NCI-H748 treated with DMSO at 0.1 percent for 48 hours (cell line): Measurements from ENCODE around the gene OR8S1.
"Not testable (repeated sequence)": the region's sequence is repeated elsewhere in the genome, so short reads cannot be mapped to it uniquely, and the experiment has no call there.

Source experiments
- DNase-seq: peaks from one replicate; lab custom pipeline; 2025; lab: John Stamatoyannopoulos, UW

The OR8S1 gene, protein sequence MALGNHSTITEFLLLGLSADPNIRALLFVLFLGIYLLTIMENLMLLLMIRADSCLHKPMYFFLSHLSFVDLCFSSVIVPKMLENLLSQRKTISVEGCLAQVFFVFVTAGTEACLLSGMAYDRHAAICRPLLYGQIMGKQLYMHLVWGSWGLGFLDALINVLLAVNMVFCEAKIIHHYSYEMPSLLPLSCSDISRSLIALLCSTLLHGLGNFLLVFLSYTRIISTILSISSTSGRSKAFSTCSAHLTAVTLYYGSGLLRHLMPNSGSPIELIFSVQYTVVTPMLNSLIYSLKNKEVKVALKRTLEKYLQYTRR

DNA sequence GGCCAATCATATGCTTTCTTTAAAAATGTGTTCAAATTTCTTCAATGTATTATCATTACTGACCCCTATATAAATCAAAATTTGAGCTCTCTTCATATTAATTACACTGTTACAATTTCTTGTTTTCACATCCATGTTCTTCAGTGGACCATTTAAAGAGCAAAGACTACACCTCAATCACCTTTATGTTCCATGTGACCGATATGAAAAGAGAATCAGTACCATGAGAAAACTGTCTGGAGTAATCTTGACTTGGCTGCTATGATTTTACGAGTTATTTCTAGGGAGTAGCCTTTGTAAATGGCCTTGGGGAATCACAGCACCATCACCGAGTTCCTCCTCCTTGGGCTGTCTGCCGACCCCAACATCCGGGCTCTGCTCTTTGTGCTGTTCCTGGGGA is at the start of gene OR8S1:
Gene OR8S1 (plus strand): TSS at position 301 of the 400 bp plus-strand sequence. CDS start 0 bp downstream, at position 301.
- DNase-seq, result no peak

DNA sequence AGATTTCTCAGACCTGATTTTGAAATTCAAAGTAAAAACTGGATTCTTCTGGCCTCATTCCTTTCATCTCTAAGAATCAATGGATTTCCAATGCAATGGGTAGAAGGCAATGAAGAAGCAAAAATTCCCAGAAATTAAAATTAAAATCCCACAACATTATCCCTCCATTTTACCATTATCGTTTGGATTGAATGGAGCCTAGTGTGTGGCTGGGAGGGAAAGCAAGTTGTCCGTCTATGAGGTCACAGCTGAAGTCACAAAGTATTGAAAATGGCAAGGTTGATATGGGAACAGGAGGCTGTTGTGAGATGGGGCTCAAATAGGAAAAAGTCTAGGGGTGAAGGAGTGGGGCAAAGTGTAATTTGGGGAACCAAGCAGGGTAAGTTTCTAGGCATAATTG is 43.2 kb upstream of the OR8S1 start, which contains the start of gene C12orf54:
Gene C12orf54 (plus strand): TSS at position 301 of the 400 bp plus-strand sequence. CDS start 799 bp downstream, outside the sequence.
- no peak for DNase-seq

DNA sequence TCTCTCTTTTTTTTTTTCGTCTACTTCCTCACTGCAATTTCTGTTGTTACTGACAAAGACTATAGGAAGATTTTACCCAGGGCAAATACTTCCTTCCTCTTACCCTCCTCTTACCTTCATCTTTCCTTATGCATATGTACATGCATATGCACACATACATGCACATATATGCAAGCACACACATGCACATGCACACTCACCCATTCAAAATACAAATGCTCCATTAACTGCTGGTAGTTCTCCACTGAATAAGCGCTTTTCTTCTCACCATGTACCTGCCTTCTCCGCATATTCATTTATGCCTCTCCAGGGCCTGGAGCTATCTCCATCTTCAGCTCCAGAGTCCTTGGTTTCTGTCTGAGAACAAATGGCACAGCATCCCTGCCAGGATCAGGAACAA is 42.5 kb upstream of the OR8S1 start:
- no peak for DNase-seq

DNA sequence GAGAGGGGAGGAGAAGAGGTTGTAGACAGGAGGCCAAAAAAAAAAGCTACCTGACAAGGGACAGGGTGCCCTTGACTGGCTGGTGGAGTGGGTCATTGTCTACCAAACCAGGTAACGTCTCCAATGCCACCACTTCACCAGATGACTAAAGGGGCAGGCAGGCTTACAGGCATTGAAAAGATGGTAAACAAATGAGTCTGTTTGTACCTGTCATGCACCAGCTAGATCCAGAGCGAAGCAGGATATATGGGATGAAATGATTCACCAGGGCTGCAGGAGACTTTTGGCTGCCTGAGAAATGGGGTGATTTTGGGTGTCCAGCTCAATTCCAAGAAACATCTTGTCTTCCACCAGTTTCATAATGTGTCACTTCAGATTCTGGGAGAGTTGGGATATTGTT is 39.2 kb upstream of the OR8S1 start:
- no peak for DNase-seq

DNA sequence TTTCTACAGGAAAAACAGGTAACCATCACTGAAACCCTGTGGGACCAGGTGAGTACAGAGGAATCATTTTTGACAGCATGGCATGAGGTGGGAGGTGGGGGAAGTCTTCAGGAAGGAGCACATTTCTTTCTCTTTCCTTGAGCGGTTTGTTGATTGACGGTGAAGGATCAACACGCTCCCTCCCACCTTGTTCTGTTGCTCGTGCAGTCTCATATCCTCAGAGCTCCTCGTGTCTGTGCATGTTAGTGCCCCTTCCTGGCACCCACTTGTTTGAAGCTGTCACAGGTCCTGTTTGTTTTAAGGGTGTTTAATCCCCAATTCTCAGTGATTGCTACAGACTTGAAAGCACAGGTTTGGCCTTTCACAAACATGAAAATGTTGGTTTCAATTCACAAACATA is 38.8 kb upstream of the OR8S1 start:
- no peak for DNase-seq

DNA sequence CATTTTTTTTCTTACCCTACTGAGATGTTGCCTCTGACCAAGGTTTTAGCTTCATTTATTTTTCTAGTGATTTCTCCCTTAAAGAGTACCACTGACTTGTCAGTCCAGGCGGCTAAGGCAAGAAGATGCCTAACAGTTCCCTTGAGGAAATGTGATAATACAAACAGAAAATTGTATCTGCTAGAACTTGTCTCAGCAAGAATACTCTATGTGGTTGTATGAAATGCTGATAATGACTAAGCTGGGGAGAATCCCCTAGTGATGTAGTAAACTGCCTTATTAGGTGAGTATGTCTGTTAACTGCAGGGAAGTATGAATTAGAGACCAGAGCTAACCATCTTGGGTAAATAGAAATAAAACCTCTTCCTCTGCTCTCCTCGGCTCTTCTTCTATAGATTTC is 36.4 kb upstream of the OR8S1 start:
- no peak for DNase-seq

DNA sequence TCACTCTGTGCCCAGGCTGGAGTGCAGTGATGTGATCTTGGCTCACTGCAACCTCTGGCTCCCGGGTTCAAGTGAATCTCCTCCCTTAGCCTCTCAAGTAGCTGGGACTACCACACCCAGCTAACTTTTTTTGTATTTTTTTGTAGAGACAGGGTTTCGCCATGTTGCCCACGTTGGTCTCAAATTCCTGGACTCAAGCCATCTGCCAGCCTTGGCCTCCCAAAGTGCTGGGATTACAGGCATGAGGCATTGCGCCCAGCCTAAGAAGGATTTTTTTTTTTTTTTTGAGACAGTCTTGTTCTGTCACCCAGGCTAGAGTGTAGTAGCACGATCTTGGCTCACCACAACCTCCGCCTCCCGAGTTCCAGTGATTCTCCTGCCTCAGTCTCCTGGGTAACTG is 36.0 kb upstream of the OR8S1 start:
- DNase-seq, result not testable (repeated sequence)

DNA sequence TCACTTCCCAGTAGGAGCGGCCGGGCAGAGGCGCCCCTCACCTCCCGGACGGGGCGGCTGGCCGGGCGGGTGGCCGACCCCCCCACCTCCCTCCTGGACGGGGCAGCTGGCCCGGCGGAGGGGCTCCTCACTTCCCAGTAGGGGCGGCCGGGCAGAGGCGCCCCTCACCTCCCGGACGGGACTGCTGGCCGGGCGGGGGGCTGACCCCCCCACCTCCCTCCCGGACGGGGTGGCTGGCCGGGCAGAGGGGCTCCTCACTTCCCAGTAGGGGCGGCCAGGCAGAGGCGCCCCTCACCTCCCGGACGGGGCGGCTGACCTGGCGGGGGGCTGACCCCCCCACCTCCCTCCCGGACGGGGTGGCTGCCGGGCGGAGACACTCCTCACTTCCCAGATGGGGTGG is 25.2 kb upstream of the OR8S1 start:
- DNase-seq, result not testable (repeated sequence)

DNA sequence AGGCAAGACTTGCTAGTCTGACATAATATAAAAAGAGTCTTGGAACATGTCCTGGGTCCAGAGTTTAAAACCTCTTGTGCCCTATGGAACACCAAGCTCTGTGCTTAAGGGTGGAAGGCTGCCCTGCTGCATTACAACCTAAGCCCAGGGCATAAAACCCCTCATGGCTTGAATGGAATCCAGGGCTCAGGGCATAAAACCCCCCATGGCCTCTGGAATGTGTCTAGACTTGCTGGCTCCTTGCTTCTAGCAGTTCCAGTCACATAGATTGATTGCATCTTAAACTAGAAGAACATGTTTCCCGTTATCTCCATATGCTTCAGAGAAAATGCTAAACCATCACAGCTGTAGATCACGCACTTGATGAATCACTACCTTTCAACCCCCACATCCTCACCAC is 18.6 kb upstream of the OR8S1 start:
- DNase-seq, result not testable (repeated sequence)

DNA sequence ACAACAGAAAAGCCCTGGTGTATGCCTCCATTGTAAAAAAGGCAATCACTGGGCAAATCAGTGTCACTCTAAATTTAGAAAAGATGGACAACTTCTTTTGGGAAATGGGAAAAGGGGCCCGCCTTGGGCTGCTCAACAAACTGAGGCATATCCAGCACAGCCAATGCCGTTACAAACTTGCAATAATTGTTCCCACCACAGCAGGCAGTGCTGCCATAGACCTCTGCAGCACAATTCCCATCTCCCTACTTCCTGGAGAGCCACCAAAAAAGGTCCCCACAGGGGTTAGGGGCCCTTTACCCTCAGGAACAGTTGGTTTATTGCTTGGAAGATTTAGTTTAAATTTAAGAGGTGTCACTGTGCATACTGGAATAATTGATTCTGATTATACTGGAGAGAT is 16.4 kb upstream of the OR8S1 start:
- no peak for DNase-seq

DNA sequence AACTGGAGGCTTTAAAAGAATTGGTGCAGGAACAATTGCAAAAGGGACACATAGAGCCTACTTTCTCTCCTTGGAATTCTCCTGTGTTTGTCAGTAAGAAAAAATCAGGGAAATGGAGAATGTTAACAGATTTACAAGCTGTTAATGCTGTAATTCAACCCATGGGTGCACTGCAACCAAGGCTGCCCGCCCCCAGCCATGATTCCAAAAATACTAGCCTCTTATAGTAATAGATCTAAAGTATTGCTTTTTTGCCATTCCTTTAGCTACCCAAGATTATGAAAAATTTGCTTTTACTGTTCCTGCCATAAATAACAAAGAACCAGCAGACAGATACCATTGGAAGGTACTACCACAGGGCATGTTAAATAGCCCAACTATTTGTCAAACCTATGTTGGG is 15.3 kb upstream of the OR8S1 start:
- DNase-seq, result no peak

DNA sequence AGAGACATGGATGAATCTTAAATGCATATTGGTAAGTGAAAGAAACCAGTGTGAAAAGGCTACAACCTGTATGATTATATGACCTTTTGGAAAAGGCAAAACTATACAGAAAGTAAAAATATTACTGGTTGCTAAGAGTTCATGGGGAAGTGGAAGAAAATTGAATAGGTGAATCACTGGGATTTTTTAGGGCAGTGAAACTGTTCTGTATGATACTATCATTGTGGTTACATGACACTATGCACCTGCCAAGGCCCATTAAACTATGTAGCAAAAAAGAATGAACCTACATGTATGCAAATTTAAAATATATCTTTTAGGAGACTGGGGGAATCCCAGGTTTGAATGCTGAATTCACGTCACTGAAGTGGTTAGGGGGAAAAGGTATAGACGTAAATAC is 12.6 kb upstream of the OR8S1 start:
- no peak for DNase-seq

DNA sequence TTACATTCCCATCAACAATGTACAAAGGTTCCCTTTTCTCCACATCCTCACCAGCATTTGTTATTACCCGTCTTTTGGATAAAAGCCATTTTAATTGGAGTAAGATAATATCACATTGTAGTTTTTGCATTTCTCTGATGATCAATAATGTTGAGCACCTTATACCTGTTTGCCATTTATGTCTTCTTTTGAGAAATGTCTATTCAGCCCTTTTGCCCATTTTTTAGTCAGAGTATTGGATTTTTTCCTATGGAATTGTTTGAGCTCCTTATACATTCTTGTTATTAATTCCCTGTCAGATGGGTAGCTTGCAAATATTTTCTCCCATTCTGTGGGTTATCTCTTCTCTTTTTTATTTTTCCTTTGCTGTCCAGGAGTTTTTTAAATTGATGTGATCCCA is 10.7 kb upstream of the OR8S1 start:
- no peak for DNase-seq

DNA sequence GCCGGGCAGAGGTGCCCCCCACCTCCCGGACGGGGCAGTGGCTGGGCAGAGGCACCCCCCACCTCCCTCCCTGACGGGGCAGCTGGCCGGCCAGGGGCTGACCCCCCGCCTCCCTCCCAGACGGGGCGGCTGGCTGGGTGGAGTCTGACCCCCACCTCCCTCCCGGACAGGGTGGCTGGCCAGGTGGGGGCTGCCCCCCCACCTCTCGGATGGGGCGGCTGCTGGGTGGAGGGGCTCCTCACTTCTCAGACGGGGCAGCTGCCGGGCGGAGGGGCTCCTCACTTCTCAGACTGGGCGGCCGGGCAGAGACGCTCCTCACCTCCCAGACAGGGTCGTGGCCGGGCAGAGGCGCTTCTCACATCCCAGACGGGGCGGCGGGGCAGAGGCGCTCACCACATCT is 5.1 kb upstream of the OR8S1 start:
- DNase-seq, result not testable (repeated sequence)

DNA sequence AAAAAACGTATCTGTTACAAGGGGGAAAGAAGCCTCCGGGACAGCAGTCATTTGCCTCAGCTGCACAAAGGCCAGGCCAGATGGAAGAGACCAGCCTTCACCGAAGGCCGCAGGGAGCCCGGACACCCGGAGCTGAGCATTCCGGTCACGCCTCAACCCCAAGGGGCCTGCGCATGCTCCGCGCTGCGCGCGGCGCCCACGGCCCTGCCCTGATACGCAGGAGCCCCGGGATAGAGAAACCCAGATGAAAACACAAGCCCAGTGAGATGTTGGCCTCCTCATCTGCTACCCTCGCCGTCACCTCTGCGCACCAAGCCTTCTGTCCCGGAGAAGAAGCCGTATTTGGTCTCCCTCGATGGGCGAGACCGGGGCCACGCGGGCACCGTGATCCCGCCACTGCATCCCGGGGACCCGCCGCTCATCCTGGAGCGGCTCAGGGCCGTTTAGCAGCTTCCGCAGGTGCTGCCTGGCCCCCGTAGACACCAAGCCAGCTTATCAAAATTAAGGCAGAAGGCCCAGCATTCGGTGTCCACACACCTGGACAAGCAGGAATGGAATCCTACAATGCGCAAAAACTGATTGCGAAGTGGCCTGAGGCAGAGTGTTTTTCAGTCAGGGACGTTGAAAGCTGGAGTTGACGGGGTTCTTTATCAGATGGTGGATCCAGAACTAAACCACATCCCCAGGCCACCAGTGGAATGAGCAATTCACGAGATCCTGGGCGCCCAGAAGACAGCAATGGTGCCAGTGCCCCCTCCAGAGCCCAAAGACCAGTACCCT is 2.6 kb downstream of the OR8S1 start:
- no peak for DNase-seq

DNA sequence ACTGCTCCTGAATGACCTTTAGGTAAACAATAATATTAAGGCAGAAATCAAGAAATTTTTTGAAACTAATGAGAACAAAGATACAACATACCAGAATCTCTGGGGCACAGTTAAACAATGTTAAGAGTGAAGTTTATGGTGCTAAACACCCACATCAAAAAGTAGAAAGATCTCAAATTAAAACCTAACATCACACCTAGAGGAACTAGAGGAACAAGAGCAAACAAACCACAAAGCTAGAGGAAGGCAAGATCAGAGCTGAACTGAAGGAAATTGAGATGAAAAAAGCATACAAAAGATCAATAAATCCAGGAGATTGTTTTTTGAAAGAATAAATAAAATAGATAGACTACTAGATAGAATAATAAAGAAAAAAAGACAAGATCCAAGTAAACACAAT is 7.2 kb downstream of the OR8S1 start:
- DNase-seq, result no peak

DNA sequence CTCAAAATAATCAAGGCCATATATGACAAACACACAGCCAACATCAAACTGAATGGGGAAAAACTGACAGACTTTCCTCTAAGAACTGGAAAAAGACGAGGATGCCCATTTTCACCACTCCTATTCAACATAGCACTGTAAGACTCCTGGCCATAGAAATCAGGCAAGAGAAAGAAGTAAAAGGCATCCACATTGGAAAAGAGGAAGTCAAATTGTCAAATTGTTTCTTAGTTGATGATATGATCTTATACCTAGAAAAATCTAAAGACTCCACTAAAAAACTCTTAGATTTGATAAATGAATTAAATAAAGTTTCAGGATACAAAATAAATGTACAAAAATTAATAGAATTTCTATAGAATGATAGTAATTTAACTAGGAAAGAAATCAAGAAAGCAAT is 11.2 kb downstream of the OR8S1 start:
- no peak for DNase-seq

DNA sequence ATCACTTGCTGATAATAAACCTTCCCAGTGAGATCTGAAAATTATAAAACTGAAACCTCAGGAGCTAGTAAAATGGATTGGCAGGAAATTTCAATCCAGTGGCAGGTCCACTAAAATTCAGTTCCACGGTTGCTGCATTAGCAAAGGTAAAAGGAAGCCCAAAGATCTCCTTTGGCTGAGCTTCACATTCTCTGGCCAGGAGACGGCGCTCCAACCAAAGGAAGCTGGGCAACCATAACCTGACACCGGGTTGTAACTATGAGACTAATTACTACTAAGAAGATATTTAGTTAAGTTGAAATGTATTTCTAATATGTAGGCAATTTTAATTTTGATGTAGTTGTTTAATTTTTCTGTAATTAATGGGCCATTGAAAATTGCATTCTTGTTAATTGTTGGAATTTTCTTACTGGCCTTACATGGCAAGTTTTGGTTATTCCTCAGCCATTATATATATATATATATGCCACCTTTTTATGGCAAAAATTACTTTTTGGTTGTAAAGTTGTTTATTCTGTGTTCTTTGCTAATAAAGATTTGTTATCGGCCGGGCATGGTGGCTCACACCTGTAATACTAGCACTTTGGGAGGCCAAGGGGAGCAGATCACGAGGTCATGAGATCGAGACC is 17.0 kb downstream of the OR8S1 start:
- DNase-seq, result peak; percentile 50

DNA sequence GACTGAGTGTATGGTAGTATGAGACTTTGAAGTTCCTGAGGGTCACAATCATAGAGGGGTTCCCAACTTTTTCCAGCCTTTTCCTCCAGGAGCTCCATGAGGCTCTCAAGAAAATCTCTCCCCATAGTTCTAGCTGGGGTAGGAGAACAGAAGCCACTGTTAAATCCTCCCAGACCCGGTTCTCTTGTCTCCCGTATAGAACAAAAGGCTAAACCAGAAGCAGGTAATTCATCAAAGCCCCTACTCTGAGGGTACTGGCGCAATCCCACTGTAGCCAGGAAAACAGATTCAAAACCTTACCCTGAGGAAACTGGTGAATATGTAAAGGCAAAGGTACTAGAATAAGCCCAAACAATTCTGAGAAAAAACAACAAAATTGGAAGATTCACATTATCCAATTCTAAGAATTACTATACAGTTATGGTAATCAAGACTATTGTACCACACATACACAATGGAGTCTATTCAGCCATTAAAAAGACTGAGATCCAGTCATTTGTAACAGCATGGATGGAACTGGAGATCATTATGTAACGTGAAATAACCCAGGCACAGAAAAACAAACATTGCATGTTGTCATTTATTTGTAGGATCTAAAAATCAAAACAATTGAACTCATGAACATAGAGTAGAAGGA is 20.5 kb downstream of the OR8S1 start:
- no peak for DNase-seq

DNA sequence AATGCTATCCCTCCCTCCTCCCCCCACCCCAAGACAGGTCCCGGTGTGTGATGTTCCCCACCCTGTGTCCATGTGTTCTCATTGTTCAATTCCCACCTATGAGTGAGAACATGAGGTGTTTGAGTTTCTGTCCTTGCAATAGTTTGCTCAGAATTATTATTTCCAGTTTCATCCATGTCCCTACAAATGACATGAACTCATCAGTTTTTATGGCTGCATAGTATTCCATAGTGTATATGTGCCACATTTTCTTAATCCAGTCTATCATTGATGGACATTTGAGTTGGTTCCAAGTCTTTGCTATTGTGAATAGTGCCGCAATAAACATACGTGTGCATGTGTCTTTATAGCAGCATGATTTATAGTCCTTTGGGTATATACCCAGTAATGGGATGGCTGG is 21.6 kb downstream of the OR8S1 start:
- DNase-seq, result not testable (repeated sequence)

DNA sequence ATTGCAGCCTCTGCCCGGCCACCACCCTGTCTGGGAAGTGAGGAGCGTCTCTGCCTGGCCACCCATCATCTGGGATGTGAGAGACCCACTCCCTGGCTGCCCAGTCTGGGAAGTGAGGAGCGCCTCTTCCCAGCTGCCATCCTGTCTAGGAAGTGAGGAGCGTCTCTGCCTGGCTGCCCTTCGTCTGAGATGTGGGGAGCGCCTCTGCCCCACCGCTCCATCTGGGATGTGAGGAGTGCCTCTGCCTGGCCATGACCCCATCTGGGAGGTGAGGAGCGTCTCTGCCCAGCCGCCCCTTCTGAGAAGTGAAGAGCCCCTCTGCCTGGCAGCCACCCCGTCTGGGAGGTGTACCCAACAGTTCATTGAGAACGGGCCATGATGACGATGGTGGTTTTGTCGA is 26.2 kb downstream of the OR8S1 start:
- not testable (repeated sequence) for DNase-seq

DNA sequence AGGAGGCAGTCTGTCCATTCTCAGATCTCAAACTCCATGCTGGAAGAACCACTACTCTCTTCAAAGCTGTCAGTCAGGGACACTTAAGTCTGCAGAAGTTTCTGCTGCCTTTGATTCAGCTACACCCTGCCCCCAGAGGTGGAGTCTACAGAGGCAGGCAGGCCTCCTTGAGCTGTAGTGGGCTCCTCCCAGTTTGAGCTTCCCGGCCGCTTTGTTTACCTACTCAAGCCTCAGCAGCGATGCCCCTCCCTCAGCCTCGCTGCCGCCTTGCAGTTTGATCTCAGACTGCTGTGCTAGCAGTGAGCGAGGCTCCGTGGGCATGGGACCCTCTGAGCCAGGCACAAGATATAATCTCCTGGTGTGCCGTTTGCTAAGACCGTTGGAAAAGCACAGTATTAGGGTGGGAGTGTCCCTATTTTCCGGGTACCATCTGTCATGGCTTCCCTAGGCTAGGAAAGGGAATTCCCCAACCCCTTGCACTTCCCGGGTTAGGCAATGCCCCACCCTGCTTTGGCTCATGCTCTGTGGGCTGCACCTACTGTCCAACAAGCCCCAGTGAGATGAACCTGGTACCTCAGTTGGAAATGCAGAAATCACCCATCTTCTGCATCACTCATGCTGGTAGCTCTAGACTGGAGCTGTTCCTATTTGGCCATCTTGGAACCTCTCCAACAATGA is 28.4 kb downstream of the OR8S1 start:
- not testable (repeated sequence) for DNase-seq
